ENCODE data around the gene FHIT.
A peak's percentile ranks its signal among the peaks of the same experiment; 100 is the strongest.

FHIT gene

GRCh38 chr3:60912876-60913275 lies 338.4 kb downstream of the FHIT start:
- H3K27me3 Mint-ChIP-seq (ENCODE audit: low read depth), result no peaks in the 10 kb centered on the region
- peaks cover 14% of the 10 kb centered on the region for H3K9me3 Mint-ChIP-seq
- no peak overlapping the region for H3K27ac Mint-ChIP-seq
- H3K36me3 Mint-ChIP-seq (ENCODE audit: low read depth), result no peaks in the 10 kb centered on the region
- no peak overlapping the region for H3K4me3 Mint-ChIP-seq
- TF ChIP-seq CTCF (IDR thresholded peaks at IDR 0.05; ENCODE audit: unreplicated experiment in 3 of 3), result no peak
- peaks cover 17% of the 10 kb centered on the region for H3K4me1 Mint-ChIP-seq

GRCh38 chr3:60912142-60912541 lies 339.1 kb downstream of the FHIT start:
- peaks cover 11% of the 10 kb centered on the region for H3K4me1 Mint-ChIP-seq
- TF ChIP-seq CTCF (IDR thresholded peaks at IDR 0.05; ENCODE audit: unreplicated experiment in 3 of 3), result no peak
- H3K27me3 Mint-ChIP-seq (ENCODE audit: low read depth), result no peaks in the 10 kb centered on the region
- no peak overlapping the region for H3K4me3 Mint-ChIP-seq
- H3K9me3 Mint-ChIP-seq, result peaks cover 14% of the 10 kb centered on the region
- H3K36me3 Mint-ChIP-seq (ENCODE audit: low read depth), result no peaks in the 10 kb centered on the region
- no peak overlapping the region for H3K27ac Mint-ChIP-seq

- Mint-ChIP-seq H3K4me1 (no peaks in the 10 kb centered on the region), H3K36me3 (ENCODE audit: low read depth) (no peaks in the 10 kb centered on the region), H3K9me3 (peaks cover 14% of the 10 kb centered on the region), H3K27ac (no peak overlapping the region), H3K4me3 (no peak overlapping the region), H3K27me3 (ENCODE audit: low read depth) (no peaks in the 10 kb centered on the region)
- TF ChIP-seq CTCF (IDR thresholded peaks at IDR 0.05; ENCODE audit: unreplicated experiment in 3 of 3), result no peak
Observed at GRCh38 chr3:60909526-60909925, 341.7 kb downstream of the FHIT start.

GRCh38 chr3:60906283-60906682 lies 345.0 kb downstream of the FHIT start:
- no peak for TF ChIP-seq CTCF (IDR thresholded peaks at IDR 0.05; ENCODE audit: unreplicated experiment in 3 of 3)
- Mint-ChIP-seq H3K4me1 (no peaks in the 10 kb centered on the region), H3K4me3 (no peak overlapping the region), H3K27me3 (ENCODE audit: low read depth) (no peaks in the 10 kb centered on the region), H3K36me3 (ENCODE audit: low read depth) (no peaks in the 10 kb centered on the region), H3K9me3 (peaks cover 2% of the 10 kb centered on the region), H3K27ac (no peak overlapping the region)

- Mint-ChIP-seq H3K9me3 (no peaks in the 10 kb centered on the region), H3K27ac (peak overlapping the region in 1 of 3 experiments; percentile 59), H3K27me3 (ENCODE audit: low read depth) (no peaks in the 10 kb centered on the region), H3K4me3 (no peak overlapping the region), H3K36me3 (ENCODE audit: low read depth) (no peaks in the 10 kb centered on the region), H3K4me1 (no peaks in the 10 kb centered on the region)
- no peak for TF ChIP-seq CTCF (IDR thresholded peaks at IDR 0.05; ENCODE audit: unreplicated experiment in 3 of 3)
Observed at GRCh38 chr3:60898321-60898720, 352.9 kb downstream of the FHIT start.

- no peak overlapping the region for H3K27ac Mint-ChIP-seq
- peaks cover 2% of the 10 kb centered on the region for H3K9me3 Mint-ChIP-seq
- H3K36me3 Mint-ChIP-seq (ENCODE audit: low read depth), result no peaks in the 10 kb centered on the region
- H3K27me3 Mint-ChIP-seq (ENCODE audit: low read depth), result no peaks in the 10 kb centered on the region
- TF ChIP-seq CTCF (IDR thresholded peaks at IDR 0.05; ENCODE audit: unreplicated experiment in 3 of 3), result no peak
- H3K4me1 Mint-ChIP-seq, result no peaks in the 10 kb centered on the region
- no peak overlapping the region for H3K4me3 Mint-ChIP-seq
Observed at GRCh38 chr3:60893946-60894345, 357.3 kb downstream of the FHIT start.

Measured in nephron (organoid).